ENCODE results near the gene USP9X. TPM values are rescaled to one million over a fixed set of nuclear protein-coding genes. Genes with fewer than 3 reads are reported as not detected.
A peak's percentile ranks its signal among the peaks of the same experiment; 100 is the strongest.

USP9X gene
- total and polyA plus RNA-seq, 9 of the 15 experiments (the other 6 are each of a cell fraction or from before 2014, with no cell fraction given) = 10.9 to 47.8 (median 29.5) TPM

DNA sequence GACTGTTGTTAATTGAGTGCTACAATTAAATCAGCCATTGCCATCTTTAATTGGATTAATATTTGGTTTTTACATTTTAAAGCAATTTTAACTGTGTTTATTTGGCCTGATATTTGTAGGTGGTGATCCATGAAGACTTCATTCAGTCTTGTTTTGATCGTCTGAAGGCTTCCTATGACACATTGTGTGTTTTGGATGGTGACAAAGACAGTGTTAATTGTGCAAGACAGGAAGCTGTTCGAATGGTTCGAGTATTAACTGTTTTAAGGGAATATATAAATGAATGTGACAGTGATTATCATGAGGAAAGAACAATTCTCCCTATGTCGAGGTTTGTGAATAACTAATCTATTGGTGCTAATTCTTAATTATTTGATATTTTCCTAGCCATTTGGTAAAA, 82.6 kb downstream of the USP9X start (continued):
- TF ChIP-seq NBN (IDR thresholded peaks at IDR 0.05; ENCODE audit: low read depth) = no peak
- TF ChIP-seq, protein P1, sequence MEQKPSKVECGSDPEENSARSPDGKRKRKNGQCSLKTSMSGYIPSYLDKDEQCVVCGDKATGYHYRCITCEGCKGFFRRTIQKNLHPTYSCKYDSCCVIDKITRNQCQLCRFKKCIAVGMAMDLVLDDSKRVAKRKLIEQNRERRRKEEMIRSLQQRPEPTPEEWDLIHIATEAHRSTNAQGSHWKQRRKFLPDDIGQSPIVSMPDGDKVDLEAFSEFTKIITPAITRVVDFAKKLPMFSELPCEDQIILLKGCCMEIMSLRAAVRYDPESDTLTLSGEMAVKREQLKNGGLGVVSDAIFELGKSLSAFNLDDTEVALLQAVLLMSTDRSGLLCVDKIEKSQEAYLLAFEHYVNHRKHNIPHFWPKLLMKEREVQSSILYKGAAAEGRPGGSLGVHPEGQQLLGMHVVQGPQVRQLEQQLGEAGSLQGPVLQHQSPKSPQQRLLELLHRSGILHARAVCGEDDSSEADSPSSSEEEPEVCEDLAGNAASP (IDR thresholded peaks at IDR 0.05) = no peak

DNA sequence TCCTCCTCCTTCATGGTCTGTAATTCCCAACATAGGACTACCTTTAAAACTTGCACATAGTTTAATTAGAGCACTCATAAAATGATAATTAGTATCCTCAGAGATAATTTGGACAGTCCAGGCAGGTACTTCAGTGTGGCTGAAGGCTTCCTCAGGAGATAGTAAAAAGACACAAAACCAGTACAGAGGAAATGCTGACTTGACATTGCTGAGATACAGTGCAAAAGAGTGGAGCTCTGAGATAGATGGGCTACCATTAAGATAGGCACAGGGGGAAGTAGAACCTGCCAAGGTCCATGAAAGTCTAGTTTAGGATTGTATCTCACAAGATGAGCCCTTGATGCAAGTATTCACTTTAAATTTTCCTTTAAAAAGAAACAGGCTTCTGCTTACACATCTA, 91.0 kb downstream of the USP9X start:
- in situ Hi-C loops (cut with MboI) (no loop called here), intact Hi-C loops (cut with micrococcal nuclease) (no loop called here)
- no peak for DNase-seq (ENCODE audit: extremely low read depth in 1 of 4, low spot score in 3 of 4)
- H3K4me3 ChIP-seq = no peak overlapping the region
- ChIA-PET CTCF (ENCODE audit: low intra/inter-chr PET ratio) (no interaction called here), POLR2A (interaction anchor here (0.7 to 1.0 kb wide), 2 partner anchors 12 to 369 kb away, joined by 3 to 4 read pairs; no protein-coding TSS in a partner anchor)
- H3K9me1 ChIP-seq (ENCODE audit: control insufficient read depth, insufficient read depth, low read length) = no peaks in the 10 kb centered on the region
- no peaks in the 10 kb centered on the region for H3K27me3 ChIP-seq (ENCODE audit: control insufficient read depth in 2 of 2, insufficient read depth in 2 of 2, low read length in 2 of 2)
- no peak for ATAC-seq
- H3K9ac ChIP-seq (ENCODE audit: insufficient read depth in 1 of 2, low read depth in 2 of 2, low read length in 2 of 2) = no peak overlapping the region
- H2AFZ ChIP-seq (ENCODE audit: low read depth, low read length) = no peak overlapping the region
- no peak overlapping the region for H3K27ac ChIP-seq (ENCODE audit: extremely low read depth, low read depth, low read length)
- no peak for FAIRE-seq
- 0 out of 2 replicates have a peak, but pooled peaks cover 6% of the 10 kb centered on the region for H4K20me1 ChIP-seq (replicated peaks; ENCODE audit: control insufficient read depth, insufficient read depth, low read length)
- H3K79me2 ChIP-seq (ENCODE audit: control insufficient read depth, insufficient read depth, low read length) = peaks cover 4% of the 10 kb centered on the region; the same call in 2 of the 3 replicates
- BruUV-seq (replicated peaks) = no TSS peak
- H3K9me3 ChIP-seq (replicated peaks; ENCODE audit: control insufficient read depth, insufficient read depth, low read depth, low read length) = no peaks in the 10 kb centered on the region
- no peak overlapping the region for H3K4me2 ChIP-seq (ENCODE audit: insufficient read depth, low read length)
- H3K4me1 ChIP-seq (replicated peaks in 1 of 2; ENCODE audit: control insufficient read depth in 2 of 2, insufficient read depth in 2 of 2, low read length in 2 of 2) = no peaks in the 10 kb centered on the region
- peaks cover 56% of the 10 kb centered on the region; the same call in 2 of the 3 replicates for H3K36me3 ChIP-seq (ENCODE audit: control insufficient read depth, insufficient read depth, low read length)
- TF ChIP-seq, protein P2, sequence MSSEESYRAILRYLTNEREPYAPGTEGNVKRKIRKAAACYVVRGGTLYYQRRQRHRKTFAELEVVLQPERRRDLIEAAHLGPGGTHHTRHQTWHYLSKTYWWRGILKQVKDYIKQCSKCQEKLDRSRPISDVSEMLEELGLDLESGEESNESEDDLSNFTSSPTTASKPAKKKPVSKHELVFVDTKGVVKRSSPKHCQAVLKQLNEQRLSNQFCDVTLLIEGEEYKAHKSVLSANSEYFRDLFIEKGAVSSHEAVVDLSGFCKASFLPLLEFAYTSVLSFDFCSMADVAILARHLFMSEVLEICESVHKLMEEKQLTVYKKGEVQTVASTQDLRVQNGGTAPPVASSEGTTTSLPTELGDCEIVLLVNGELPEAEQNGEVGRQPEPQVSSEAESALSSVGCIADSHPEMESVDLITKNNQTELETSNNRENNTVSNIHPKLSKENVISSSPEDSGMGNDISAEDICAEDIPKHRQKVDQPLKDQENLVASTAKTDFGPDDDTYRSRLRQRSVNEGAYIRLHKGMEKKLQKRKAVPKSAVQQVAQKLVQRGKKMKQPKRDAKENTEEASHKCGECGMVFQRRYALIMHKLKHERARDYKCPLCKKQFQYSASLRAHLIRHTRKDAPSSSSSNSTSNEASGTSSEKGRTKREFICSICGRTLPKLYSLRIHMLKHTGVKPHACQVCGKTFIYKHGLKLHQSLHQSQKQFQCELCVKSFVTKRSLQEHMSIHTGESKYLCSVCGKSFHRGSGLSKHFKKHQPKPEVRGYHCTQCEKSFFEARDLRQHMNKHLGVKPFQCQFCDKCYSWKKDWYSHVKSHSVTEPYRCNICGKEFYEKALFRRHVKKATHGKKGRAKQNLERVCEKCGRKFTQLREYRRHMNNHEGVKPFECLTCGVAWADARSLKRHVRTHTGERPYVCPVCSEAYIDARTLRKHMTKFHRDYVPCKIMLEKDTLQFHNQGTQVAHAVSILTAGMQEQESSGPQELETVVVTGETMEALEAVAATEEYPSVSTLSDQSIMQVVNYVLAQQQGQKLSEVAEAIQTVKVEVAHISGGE (CRISPR knock-in tag; IDR thresholded peaks at IDR 0.05) = no peak
- TF ChIP-seq, protein P3, sequence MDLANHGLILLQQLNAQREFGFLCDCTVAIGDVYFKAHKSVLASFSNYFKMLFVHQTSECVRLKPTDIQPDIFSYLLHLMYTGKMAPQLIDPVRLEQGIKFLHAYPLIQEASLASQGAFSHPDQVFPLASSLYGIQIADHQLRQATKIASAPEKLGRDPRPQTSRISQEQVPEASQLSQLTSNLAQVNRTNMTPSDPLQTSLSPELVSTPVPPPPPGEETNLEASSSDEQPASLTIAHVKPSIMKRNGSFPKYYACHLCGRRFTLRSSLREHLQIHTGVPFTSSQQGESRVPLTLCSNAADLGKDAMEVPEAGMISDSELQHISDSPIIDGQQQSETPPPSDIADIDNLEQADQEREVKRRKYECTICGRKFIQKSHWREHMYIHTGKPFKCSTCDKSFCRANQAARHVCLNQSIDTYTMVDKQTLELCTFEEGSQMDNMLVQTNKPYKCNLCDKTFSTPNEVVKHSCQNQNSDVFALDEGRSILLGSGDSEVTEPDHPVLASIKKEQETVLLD (IDR thresholded peaks at IDR 0.05) = no peak
- TF ChIP-seq ZNF77 (CRISPR knock-in tag; IDR thresholded peaks at IDR 0.05) (no peak), MAFF (IDR thresholded peaks at IDR 0.05; ENCODE audit: low read length) (peak; percentile 74), ZNF316 (IDR thresholded peaks at IDR 0.05) (peak; percentile 75), TBL1XR1 (IDR thresholded peaks at IDR 0.05; ENCODE audit: low read length in 2 of 2) (no peak), STAT5A (IDR thresholded peaks at IDR 0.05; ENCODE audit: borderline replicate concordance, low read length) (no peak), MAFG (tag; conservative IDR thresholded peaks at IDR 0.05) (peak; percentile 68), FIP1L1 (IDR thresholded peaks at IDR 0.05; ENCODE audit: low read depth, low read length, poor library complexity, severe bottlenecking) (no peak), NR3C1 (CRISPR knock-in tag; IDR thresholded peaks at IDR 0.05) (no peak), MAFK (IDR thresholded peaks at IDR 0.05; ENCODE audit: low read length) (peak; percentile 66), MYBL2 (IDR thresholded peaks at IDR 0.05; ENCODE audit: low read depth) (no peak), MYBL2 (CRISPR knock-in tag; IDR thresholded peaks at IDR 0.05; ENCODE audit: borderline replicate concordance) (no peak)
- TF ChIP-seq, protein P4, sequence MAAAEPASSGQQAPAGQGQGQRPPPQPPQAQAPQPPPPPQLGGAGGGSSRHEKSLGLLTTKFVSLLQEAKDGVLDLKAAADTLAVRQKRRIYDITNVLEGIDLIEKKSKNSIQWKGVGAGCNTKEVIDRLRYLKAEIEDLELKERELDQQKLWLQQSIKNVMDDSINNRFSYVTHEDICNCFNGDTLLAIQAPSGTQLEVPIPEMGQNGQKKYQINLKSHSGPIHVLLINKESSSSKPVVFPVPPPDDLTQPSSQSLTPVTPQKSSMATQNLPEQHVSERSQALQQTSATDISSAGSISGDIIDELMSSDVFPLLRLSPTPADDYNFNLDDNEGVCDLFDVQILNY (CRISPR knock-in tag; IDR thresholded peaks at IDR 0.05) = no peak
